ENCODE measurements around the gene TMCC1.
A peak's percentile ranks its signal among the peaks of the same experiment; 100 is the strongest.

Gene TMCC1

GRCh38 chr3:129673897-129674797, 219.4 kb downstream of the TMCC1 start:
- DNase-seq = no peak

- no peak for DNase-seq
These were observed 220.5 kb downstream of the TMCC1 start for GRCh38 chr3:129673012-129673411.

- DNase-seq = no peak
These were observed 221.1 kb downstream of the TMCC1 start for GRCh38 chr3:129672412-129672811.

GRCh38 chr3:129665024-129665768, 228.3 kb downstream of the TMCC1 start:
- no peak for DNase-seq

- no peak for DNase-seq
These were observed 229.4 kb downstream of the TMCC1 start for GRCh38 chr3:129663930-129664646.

GRCh38 chr3:129663045-129663446, 230.5 kb downstream of the TMCC1 start:
- no peak for DNase-seq

- DNase-seq = no peak
These were observed 231.3 kb downstream of the TMCC1 start for GRCh38 chr3:129662191-129662608.

- DNase-seq = no peak
These were observed 231.7 kb downstream of the TMCC1 start for GRCh38 chr3:129661766-129662165.

GRCh38 chr3:129658110-129658843, 235.2 kb downstream of the TMCC1 start:
- DNase-seq = no peak

GRCh38 chr3:129657261-129658046, 236.1 kb downstream of the TMCC1 start:
- DNase-seq = no peak

- no peak for DNase-seq
These were observed 236.8 kb downstream of the TMCC1 start for GRCh38 chr3:129656659-129657247.

- DNase-seq = no peak
These were observed 238.2 kb downstream of the TMCC1 start for GRCh38 chr3:129655291-129655700.

GRCh38 chr3:129654131-129654530, 239.4 kb downstream of the TMCC1 start:
- DNase-seq = no peak

GRCh38 chr3:129653019-129653418, 240.5 kb downstream of the TMCC1 start:
- DNase-seq = no peak

- DNase-seq = no peak
These were observed 241.9 kb downstream of the TMCC1 start for GRCh38 chr3:129651435-129652202.

GRCh38 chr3:129650256-129650872, 243.1 kb downstream of the TMCC1 start:
- DNase-seq = peak; percentile 49 to 51

GRCh38 chr3:129648391-129648790, 245.1 kb downstream of the TMCC1 start:
- no peak for DNase-seq

GRCh38 chr3:129645286-129645685, 248.2 kb downstream of the TMCC1 start:
- no peak for DNase-seq

- DNase-seq = no peak
These were observed 248.7 kb downstream of the TMCC1 start for GRCh38 chr3:129644836-129645235.
